ENCODE measurements around the gene ANXA2.
A peak's percentile ranks its signal among the peaks of the same experiment; 100 is the strongest.

Gene ANXA2

DNA sequence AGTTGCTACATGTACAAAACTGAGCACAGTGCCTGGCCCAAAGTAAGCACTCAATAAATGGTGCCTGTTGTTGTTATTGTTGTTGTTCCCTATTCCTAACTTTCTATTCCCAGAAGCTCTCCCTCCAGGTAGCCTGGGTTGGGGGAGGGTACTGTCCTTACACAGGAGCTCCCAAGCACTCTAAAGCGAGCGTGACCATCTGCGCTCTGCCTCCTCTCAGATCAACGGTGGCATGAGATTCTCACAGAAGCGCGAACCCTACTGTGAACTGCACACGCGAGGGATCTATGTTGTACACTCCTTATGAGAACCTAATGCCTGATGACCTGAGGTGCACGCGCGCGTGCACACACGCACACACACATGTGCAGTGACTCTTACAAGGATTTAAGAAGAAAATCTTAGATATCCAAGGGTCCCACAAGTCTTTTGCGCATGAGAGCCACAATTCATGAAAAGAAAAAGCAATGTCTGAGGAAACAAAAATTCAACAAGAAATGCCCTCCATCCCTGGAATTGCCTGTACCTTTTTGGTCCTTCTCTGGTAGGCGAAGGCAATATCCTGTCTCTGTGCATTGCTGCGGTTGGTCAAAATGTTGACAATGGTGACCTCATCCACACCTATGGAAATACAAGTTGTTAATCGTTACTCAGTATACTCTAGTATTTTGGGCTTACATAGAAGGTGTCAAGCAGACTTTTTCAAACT lies 33.7 kb downstream of the ANXA2 start:
- DNase-seq: no peak

GRCh38 chr15:60363087-60363549 lies 34.7 kb downstream of the ANXA2 start:
- no peak for DNase-seq

DNA sequence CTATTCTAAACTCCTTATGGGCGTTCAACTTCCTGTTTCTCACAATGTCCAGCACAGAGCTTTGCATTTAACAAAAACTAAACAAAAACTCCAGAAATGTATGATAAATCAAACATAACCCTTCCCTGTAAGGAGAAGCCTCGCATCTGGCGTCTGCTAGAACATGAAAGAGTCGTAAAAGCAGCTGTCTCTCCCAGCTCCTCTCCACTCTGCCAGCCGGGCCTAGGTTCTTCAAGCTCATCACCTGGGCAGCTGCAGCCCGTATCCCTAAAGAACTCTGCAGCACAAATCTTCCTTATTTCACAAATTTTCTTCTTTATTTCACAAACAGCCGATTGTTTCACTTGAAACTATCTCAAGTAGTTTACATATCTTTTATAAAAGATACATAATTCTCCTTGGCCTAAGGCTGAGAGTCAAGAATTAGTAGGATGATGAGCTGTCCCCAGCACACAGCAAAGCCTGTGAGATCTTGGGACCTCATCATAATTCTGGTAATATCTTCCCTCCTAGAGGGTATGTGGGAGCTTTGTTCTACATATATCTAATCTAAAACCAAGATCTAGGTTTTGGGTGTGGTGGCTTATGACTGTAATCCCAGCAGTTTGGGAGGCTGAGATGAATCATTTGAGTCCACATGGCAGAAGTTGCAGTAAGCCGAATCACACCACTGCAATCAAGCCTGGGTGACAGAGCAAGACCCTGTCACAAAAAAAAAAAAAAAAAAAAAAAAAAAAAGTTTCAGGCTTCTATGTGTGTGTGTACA lies 35.3 kb downstream of the ANXA2 start:
- no peak for DNase-seq

GRCh38 chr15:60359738-60360137 lies 38.0 kb downstream of the ANXA2 start:
- peak; percentile 58 to 83 for DNase-seq

- no peak for DNase-seq
Measured at GRCh38 chr15:60358935-60359682, 38.7 kb downstream of the ANXA2 start.

DNA sequence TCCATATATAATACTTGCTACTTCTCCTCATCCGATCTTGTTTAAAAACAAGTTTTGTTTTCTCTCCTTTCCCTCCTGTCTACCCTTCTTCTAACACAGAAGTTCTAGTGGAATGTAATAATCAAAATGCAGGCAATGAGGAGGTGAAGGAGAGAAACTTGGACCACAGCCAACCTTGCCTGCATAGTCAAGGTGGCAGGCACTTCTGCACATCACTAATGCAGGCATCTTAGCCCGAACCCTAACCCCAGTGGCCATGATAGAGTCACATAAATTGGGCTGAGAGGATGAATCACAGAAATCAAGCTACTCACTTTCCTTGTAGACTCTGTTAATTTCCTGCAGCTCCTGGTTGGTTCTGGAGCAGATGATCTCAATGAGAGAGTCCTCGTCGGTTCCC lies 41.0 kb downstream of the ANXA2 start:
- no peak for DNase-seq

GRCh38 chr15:60355148-60355857 lies 42.5 kb downstream of the ANXA2 start:
- DNase-seq: no peak

GRCh38 chr15:60353245-60353920 lies 44.4 kb downstream of the ANXA2 start:
- no peak for DNase-seq

GRCh38 chr15:60352525-60352924 lies 45.3 kb downstream of the ANXA2 start:
- no peak for DNase-seq

DNA sequence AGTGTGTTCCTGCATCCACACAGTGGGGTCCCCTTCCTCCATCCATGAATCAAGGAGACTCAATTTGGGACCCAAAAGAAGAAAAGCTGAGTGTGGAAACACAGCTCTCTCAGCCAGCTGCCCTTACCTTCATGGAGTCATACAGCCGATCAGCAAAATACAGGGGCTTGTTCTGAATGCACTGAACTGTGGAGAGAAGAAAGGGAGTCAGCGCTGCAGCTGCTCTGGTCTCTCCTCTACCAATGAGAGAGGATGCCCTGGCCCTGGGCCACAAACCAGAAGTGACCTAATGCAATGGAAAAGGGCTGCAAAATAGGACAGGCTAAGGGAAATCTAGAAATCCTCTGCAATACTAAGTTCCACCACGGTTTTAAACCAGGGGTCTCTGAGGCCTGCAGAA lies 46.7 kb downstream of the ANXA2 start:
- no peak for DNase-seq

- no peak for DNase-seq
Measured at GRCh38 chr15:60350108-60350507, 47.7 kb downstream of the ANXA2 start.

GRCh38 chr15:60349589-60349988 lies 48.2 kb downstream of the ANXA2 start:
- no peak for DNase-seq

GRCh38 chr15:60347480-60348049 lies 50.2 kb downstream of the ANXA2 start:
- no peak for DNase-seq

GRCh38 chr15:60346653-60347052 lies 51.1 kb downstream of the ANXA2 start:
- DNase-seq: no peak

GRCh38 chr15:60346077-60346476 lies 51.7 kb downstream of the ANXA2 start:
- DNase-seq: no peak

- no peak for DNase-seq
Measured at GRCh38 chr15:60345598-60345997, 52.2 kb downstream of the ANXA2 start.

GRCh38 chr15:60344987-60345386 lies 52.8 kb downstream of the ANXA2 start:
- no peak for DNase-seq

GRCh38 chr15:60344461-60344860 lies 53.3 kb downstream of the ANXA2 start:
- no peak for DNase-seq

DNA sequence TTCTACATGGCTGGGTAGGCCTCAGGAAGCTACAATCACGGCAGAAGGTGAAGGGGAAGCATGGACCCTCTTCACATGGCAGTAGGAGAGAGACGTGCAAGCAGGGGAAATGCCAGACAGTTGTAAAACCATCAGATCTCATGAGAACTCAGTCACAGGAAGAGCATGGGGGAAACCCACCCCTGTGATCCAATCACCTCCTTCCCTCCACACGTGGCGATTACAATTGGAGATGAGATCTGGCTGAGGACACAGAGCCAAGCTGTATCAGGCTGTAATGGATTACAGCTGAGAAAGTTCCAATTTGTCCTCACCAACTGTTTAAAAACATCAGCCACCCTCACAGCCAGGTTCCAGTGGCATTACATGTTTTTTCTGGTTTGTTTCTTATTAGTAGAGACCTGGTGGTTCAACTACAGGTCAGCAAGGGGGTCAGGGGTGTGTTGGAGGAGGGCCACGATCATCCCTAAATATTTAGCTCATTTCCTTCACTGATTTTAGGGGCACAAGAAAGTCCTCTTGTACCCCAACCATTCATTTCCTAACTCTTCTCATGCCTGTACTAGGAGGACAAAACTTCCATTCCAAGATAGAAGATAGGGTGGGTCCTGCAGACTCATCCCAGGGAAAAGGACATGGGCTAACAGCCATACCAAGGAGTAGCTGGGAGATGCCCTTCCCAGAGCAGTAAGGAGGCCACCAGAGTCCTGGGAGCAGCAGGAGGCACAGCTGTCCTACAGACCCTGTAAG lies 54.4 kb downstream of the ANXA2 start:
- no peak for DNase-seq

DNA sequence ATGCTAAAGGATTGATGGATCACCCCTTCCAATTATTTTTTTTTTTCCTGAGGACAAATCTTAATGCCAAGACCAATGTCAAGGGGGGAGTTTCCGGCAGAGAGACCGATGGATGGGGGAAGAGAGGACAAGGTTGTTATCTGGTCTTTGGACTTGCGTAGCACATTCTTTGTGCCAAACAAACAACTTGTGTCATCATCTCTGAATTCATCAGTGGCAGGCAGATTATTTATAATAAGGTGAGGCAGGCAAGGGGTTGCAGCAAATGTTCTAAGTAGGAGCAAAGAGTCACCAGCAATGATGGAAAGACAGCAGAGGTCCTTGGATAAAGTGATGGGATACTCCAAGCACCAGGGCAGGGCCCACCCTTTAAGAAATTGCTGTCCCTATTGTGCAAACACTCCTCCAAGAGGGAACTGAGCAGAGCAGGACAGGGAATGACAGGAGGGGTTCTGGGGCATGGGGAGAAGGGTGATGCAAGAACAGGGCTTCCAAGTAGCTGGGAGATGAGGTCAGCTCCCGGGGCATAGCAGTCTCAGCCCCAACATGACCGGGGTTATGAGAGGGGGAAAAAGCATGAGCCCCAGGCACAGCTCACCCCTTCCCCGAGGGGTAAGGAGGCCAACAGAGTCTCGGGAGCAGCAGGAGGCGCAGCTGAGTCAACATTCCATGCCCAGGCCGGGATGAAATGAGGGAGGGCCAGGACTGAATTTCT lies 57.4 kb downstream of the ANXA2 start:
- DNase-seq: no peak

DNA sequence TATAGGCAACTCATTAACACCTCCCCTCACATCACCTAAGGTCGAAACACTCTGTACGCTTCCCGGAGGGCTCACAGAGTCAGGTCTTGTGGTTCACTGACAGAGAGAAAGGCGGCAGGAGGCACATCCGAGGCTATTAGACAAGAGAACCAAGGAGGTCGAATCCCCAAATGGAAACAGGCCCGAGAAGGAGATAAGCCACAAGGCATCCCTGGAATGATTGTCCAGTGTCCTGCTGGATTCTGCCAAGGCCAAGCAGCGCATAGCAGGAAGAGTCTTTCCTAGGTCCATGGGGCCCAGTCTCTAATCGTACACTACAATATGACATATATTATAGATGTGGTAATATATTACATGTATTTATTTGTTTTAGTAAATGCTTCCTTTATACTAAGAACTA lies 58.5 kb downstream of the ANXA2 start:
- DNase-seq: no peak

Measured in Kasumi-1 (cell line).